ENCODE results near the gene SREK1.
A peak's percentile ranks its signal among the peaks of the same experiment; 100 is the strongest.
"Not testable (repeated sequence)": the region's sequence is repeated elsewhere in the genome, so short reads cannot be mapped to it uniquely, and the experiment has no call there.

The SREK1 gene

DNA sequence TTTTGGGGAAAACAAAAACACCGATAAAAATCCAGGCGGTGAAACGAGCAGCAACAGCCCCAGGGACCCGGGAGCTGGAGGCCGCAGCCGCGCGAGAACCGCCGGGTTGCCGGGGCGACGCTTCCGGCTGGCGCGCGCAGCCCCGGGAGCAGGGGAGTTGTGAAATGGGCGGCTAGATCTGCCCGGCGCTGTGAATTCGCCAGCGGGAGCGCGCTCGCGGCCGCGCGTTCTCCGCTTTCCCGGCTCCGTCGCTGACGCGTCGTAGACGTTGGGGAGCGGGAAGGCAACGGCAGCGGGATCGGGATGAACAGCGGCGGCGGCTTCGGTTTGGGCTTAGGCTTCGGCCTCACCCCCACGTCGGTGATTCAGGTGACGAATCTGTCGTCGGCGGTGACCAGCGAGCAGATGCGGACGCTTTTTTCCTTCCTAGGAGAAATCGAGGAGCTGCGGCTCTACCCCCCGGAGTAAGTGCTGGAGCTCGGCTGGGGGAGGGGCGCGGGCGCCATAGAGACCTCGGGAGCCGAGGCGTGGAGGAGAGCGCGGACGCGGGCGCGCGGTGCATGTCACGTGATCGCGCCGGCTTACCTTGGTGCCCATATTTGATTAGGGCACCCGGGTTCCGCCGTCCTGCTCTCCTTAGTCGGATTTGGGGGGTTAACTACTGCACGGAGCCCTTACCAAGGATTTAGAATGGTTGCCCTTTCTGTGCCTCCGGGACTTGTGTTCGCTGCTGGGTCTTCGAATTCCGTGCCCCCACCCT is at the start of gene SREK1:
Gene SREK1 (plus strand): TSS at position 227 of the 760 bp plus-strand sequence. CDS start 77 bp downstream, at position 304.
- DNase-seq: peak; percentile 92

GRCh38 chr5:66100851-66101250 is 43.2 kb upstream of the SREK1 start:
- no peak for DNase-seq

DNA sequence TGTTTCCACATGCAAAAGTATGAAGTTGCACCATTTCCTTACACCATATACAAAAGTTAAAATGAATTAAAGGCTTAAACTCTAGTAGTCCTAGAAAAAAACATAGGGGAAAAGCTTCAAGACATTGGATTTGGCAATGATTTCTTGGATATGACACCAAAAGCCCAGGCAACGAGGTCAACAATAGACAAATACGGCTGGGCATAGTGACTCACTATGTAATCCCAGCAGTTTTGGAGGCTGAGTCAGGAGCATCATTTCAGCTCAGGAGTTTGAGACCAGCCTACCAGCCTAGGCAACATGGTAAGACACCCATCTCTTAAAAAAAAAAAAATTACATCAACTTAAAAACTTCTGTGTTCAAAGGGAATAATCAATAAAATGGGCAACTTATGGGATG is 30.9 kb upstream of the SREK1 start:
- DNase-seq: no peak

DNA sequence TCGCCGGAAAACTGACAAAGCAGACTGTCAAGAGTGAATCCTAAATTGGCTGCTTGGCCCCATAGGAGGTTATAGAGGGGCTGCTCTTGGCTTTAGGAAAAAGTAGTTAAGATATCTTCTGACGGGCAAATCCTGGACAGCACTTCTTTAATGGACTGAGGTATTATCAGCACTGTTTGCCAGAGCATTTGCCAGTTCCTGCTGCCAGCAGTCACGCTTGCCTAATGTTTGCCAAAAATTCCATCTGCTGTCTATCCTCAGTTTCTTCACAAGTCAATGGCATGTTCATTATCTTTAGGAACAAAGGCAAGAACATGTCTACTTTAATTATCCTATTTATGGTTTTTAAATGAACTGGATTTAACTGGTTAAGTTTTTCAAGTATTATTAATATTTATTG is 25.8 kb upstream of the SREK1 start:
- DNase-seq: no peak

DNA sequence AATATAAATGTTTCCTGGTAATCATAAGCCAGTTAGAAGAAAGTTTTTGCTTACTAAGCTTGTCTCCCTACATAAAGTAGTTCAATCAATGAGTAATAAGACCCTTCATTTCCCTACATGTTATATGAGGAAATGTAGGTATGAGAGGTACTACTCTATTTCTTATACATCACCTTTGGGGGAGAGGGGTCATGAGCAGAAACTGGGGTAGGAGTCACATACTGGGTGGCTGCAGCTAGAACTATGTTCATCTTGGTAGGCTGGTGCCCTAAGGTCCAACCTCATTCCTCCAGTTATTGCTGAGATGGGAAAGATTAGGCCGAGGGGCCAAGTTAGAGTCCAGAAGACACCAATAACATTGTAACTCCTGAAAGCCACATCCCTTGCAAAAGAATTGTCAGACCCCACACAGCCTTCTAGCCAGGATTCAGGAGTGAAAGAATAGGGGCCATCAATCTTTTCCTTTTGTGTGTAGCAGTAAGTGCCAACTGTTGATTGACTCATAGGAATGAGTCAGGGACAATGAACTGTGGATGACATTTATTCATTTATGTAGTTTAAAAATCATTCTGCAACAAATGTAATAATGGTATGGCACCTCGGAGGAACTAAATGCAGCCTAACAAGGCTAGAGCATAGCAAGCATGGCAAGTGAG is 21.6 kb upstream of the SREK1 start:
- DNase-seq: no peak

GRCh38 chr5:66129144-66129543 is 15.0 kb upstream of the SREK1 start:
- DNase-seq: no peak

- no peak for DNase-seq
Measured at GRCh38 chr5:66130493-66130892, 13.6 kb upstream of the SREK1 start.

GRCh38 chr5:66134407-66134861 is 9.7 kb upstream of the SREK1 start:
- no peak for DNase-seq

DNA sequence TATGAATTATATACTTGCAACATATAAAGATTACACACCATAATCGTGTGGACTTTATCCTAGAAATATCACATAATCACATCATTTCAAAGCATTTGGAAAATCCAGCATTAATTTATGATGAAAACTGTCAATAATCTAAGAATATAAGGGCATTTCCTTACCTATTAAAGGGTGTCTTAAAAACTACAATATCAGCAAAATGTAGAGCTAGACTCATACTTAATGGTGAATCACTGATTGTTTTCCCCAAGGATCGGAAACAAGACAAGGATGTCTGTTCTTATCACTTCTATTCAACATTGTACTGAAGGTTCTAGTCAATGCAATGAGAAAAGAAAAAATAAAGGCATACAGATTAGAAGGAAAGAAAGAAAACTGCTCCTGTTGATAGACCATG is 8.0 kb upstream of the SREK1 start:
- DNase-seq: no peak

DNA sequence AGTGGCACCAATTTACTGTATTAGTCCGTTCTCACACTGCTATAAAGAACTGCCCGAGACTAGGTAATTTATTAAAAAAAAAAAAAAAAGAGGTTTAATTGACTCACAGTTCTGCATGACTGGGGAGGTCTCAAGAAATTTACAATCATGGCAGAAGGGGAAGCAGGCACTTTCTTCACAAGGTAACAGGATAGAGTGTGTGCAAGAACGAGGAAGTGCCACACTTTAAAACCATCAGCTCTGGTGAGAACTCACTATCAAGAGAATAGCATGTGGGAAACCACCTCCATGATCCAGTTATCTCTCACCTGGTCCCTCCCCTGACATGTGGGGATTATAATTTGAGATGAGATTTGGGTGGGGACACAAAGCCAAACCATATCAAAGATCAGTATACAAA is 7.2 kb upstream of the SREK1 start:
- not testable (repeated sequence) for DNase-seq

- DNase-seq: no peak
Measured at GRCh38 chr5:66138637-66139317, 5.3 kb upstream of the SREK1 start.

DNA sequence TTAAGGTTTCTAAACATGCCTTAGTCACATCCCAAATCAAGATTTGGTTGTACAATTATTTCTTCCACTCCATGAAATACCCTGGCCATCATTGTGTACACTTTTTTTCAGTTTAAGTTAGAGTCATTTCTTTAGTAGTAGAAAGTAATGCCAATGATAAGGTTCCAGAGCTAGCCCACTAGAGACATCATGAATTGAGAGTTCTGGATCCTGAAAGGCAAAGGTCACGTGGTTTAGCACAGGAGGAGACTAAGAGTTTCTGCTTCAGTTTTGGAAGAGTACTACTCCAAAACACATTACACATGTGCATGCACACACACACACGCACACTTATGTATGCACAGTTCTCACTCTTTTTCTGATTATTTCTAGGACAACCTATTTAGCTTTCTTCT is 4.8 kb upstream of the SREK1 start:
- DNase-seq: no peak

- no peak for DNase-seq
Measured at GRCh38 chr5:66142417-66142816, 1.7 kb upstream of the SREK1 start.

GRCh38 chr5:66143473-66144073 is 527 bp upstream of the SREK1 start:
- DNase-seq: peak; percentile 2

GRCh38 chr5:66144834-66145390 is 812 bp downstream of the SREK1 start:
- no peak for DNase-seq

DNA sequence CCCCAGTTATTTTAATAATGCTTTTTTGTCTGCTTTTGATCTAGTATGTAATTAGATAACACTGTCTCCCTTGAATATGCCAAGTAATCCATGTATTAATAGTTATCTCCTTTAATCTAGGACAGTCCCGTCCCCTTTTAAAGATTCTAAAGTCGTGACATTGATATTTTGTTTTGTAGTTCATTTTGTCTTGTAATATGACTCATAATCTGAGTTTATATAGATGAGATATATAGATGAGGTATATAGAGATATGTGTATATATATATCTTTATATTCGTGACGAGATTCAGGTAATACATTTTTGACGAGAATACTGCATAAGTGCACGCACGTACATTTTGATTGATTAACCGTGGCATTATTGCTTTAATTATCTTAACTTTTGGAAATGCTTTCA is 1.6 kb downstream of the SREK1 start:
- no peak for DNase-seq

- DNase-seq: no peak
Measured at GRCh38 chr5:66149950-66150349, 5.8 kb downstream of the SREK1 start.

DNA sequence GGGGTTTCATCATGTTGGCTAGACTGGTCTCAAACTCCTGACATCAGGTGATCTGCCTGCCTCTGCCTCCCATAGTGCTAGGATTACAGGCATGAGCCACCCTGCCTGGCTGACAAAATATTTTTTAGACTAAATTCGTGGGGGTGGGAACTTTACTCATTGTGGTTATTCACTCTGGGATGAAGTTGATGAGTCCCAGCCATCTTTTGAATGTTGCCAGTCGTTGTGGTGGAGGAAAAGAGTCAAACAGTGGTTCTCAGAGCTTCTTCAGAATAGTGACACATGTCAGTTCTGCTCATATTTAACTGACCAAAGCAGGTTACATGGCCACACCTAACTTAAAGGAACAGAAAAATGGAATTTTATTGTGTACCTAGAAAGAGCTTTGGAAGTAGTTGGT is 6.9 kb downstream of the SREK1 start:
- DNase-seq: no peak

GRCh38 chr5:66151491-66151890 is 7.4 kb downstream of the SREK1 start:
- no peak for DNase-seq

DNA sequence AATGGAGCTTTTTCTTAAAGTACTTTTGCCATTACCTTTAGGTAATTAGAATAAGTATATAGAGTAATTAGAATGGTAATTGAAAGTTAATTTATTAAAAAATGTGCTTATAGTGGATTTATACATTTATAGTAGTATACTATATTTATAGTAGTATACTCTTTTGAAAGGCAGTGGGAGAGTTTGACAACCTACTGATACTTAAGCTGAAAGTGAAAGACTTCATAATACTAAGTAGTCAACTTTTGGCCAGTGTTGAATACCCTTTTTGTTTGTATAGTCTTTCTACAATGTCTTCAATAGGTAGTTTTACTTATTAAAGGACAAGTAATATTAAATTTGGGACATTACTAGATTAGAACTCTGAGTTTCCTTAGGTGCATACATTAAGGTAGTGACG is 12.9 kb downstream of the SREK1 start:
- DNase-seq: no peak

DNA sequence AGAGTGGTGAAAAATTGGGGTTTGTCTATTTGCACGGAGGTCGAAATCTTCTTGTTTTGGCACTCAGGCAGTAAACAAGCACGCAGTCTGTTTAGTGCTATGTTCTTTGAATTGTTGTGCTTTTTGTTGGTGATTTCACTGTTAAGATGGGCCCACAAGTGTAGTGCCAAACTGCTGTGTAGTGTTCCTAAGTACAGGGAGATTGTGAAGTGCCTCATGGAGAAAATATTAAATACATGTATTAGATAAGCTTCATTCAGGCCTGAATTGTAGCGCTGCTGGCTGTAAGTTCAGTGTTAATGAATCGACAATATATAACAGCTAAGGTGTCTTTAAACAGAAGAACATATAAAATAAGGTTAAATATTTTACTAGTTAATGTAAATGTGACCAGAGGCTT is 17.3 kb downstream of the SREK1 start:
- no peak for DNase-seq

- DNase-seq: no peak
Measured at GRCh38 chr5:66164044-66164790, 20.1 kb downstream of the SREK1 start.
